Stomach (tissue), 9 donors: ENCODE measurements around the gene ITGB5. TPM values are rescaled to one million over a fixed set of nuclear protein-coding genes. Genes with fewer than 3 reads are reported as not detected.

Experiments
- DNase-seq, 2 donors: peaks; one replicate each; pipeline versions ENCODE4 v3.0.0 to v3.0.0-alpha.2; 2013 to 2019
- H3K27ac ChIP-seq, 5 donors: fragments of 200-600 bp in 4 of 5; sonication (generic) in 4 of 5; one replicate each; pipeline ENCODE4 v1.5.1; 2013 to 2019; ENCODE audit warnings: mild to moderate bottlenecking in 1 of 5, moderate library complexity in 1 of 5
- H3K27me3 ChIP-seq, 3 donors: fragments of 200-600 bp; sonication (generic); one replicate each; pipeline ENCODE4 v1.5.1; 2017 to 2019; ENCODE audit warnings: mixed run types in 1 of 3
- H3K36me3 ChIP-seq, 4 donors: fragments of 200-600 bp; sonication (generic); 1 replicate in 3 of 4; 2 replicates in 1 of 4; pipeline ENCODE4 v1.5.1; 2016 to 2019
- H3K4me1 ChIP-seq, 4 donors: fragments of 200-600 bp; sonication (generic); one replicate each; pipeline ENCODE4 v1.5.1; 2016 to 2019
- H3K4me3 ChIP-seq, 4 donors: fragments of 200-600 bp; sonication (generic) in 3 of 4; one replicate each; pipeline ENCODE4 v1.5.1; 2016 to 2019; ENCODE audit warnings: mild to moderate bottlenecking in 1 of 4
- H3K9me3 ChIP-seq, 4 donors: fragments of 200-600 bp; sonication (generic); one replicate each; pipeline ENCODE4 v1.5.1; 2016 to 2019
- CTCF ChIP-seq, 7 experiments: fragments of 450-650 bp in 4 of 7; fragments of 200-600 bp in 3 of 7; sonication (generic) in 3 of 7; IDR thresholded peaks; one replicate each; pipeline ENCODE4 v1.5.1; 2016 to 2019; ENCODE audit warnings: antibody characterized with exemption in 7 of 7, control low read depth in 2 of 7, mild to moderate bottlenecking in 1 of 7
- EP300 ChIP-seq: sonication (generic); formaldehyde crosslinking; IDR thresholded peaks from one replicate; pipeline ENCODE4 v1.6.1; 2017; ENCODE audit warnings: antibody characterized with exemption
- POLR2A ChIP-seq, 4 donors: fragments of 450-650 bp; IDR thresholded peaks; one replicate each; pipeline ENCODE4 v1.6.1; 2016; ENCODE audit warnings: antibody characterized with exemption in 4 of 4, control low read depth in 2 of 4, mild to moderate bottlenecking in 1 of 4, moderate library complexity in 1 of 4
- POLR2AphosphoS5 ChIP-seq, 3 donors: sonication (generic); formaldehyde crosslinking; IDR thresholded peaks; one replicate each; pipeline ENCODE4 v1.6.1; 2016; ENCODE audit warnings: antibody characterized with exemption in 3 of 3
- WGBS, 5 donors: extraction: QIAGEN DNeasy Blood & Tissue Kit in 3 of 5; methylation state at CpG; one replicate each; pipeline versions ENCODE4 v1.1.5 to v1.1.7; 2013 to 2018; 5-methylcytosine and 5-hydroxymethylcytosine counted together
- intact Hi-C: fragments of 100-400 bp; cut with DNase I; formaldehyde crosslinking; loops from one replicate; pipeline ENCODE4 v1.15.1; 2023; ENCODE audit warnings: low total_unique reads
- polyA plus RNA-seq, 3 donors: library from polyadenylated mRNA; stranded (reverse); fragments of 200-250 nt; gene quantifications; one replicate each; pipeline ENCODE4 v1.2.3, GENCODE V29; 2013
- total RNA-seq, 5 donors: library from RNA; depleted of rRNA; stranded (reverse); fragments of >200 nt; gene quantifications; one replicate each; pipeline versions ENCODE4 v1.1.0 to v1.2.3, GENCODE V29; 2014 to 2016
- donor health status: healthy with polysubstance abuse.
- donor health status: Bipolar disorder and iron deficiency.
- donor health status: healthy.

ITGB5 gene
- total and polyA plus RNA-seq, 8 donors, result 8.2 to 205 (median 54.1) TPM

GRCh38 chr3:124818398-124819091 is 68.6 kb downstream of the ITGB5 start:
- no peaks in the 10 kb centered on the region for H3K9me3 ChIP-seq
- H3K27me3 ChIP-seq, result no peaks in the 10 kb centered on the region
- 42 to 55% (median 45%) methylated on average over 9 of the region's 9 CpGs for WGBS, 5 donors
- peaks cover 0 to 41% (median 24%) of the 10 kb centered on the region in 4 donors for H3K36me3 ChIP-seq
- TF ChIP-seq POLR2AphosphoS5 (IDR thresholded peaks at IDR 0.05), result no peak
- H3K27ac ChIP-seq, result peak overlapping the region in 1 of 5 donors; percentile 41
- no peak overlapping the region for H3K4me3 ChIP-seq
- peak in 1 of 2 donors; percentile 48 for DNase-seq
- intact Hi-C loops, result no loop called here
- peaks cover 18 to 32% (median 28%) of the 10 kb centered on the region in 4 donors for H3K4me1 ChIP-seq

- Histone ChIP-seq H3K27me3 (no peaks in the 10 kb centered on the region), H3K9me3 (no peaks in the 10 kb centered on the region), H3K36me3 (peaks cover 0 to 41% (median 24%) of the 10 kb centered on the region in 4 donors), H3K4me1 (peaks cover 30 to 47% (median 42%) of the 10 kb centered on the region in 4 donors), H3K4me3 (no peak overlapping the region), H3K27ac (no peak overlapping the region)
- intact Hi-C loops, result no loop called here
- 93 to 97% (median 94%) methylated on average over 3 to 6 of the region's 6 CpGs for WGBS, 5 donors
- DNase-seq, result no peak
- TF ChIP-seq POLR2AphosphoS5 (IDR thresholded peaks at IDR 0.05) (no peak), EP300 (no peak), CTCF (IDR thresholded peaks at IDR 0.05) (no peak), POLR2A (IDR thresholded peaks at IDR 0.05) (no peak)
These were observed 70.1 kb downstream of the ITGB5 start for GRCh38 chr3:124817079-124817478.

- Histone ChIP-seq H3K4me3 (no peak overlapping the region), H3K9me3 (no peaks in the 10 kb centered on the region), H3K27ac (peak overlapping the region in 3 of 5 donors; percentile 84 to 88 (median 84)), H3K36me3 (peaks cover 0 to 37% (median 22%) of the 10 kb centered on the region in 4 donors), H3K4me1 (peaks cover 32 to 55% (median 50%) of the 10 kb centered on the region in 4 donors), H3K27me3 (no peaks in the 10 kb centered on the region)
- 91 to 100% (median 96%) methylated on average over 4 of the region's 4 CpGs for WGBS, 5 donors
- intact Hi-C loops, result no loop called here
- no peak for DNase-seq
- TF ChIP-seq POLR2AphosphoS5 (IDR thresholded peaks at IDR 0.05) (no peak), CTCF (IDR thresholded peaks at IDR 0.05) (no peak), EP300 (no peak), POLR2A (IDR thresholded peaks at IDR 0.05) (no peak)
These were observed 71.0 kb downstream of the ITGB5 start for GRCh38 chr3:124816206-124816605.

- Histone ChIP-seq H3K4me1 (peaks cover 32 to 59% (median 51%) of the 10 kb centered on the region in 4 donors), H3K9me3 (no peaks in the 10 kb centered on the region), H3K36me3 (peaks cover 0 to 33% (median 20%) of the 10 kb centered on the region in 4 donors), H3K27me3 (no peaks in the 10 kb centered on the region), H3K4me3 (no peak overlapping the region), H3K27ac (peak overlapping the region in 3 of 5 donors; percentile 84 to 88 (median 84))
- no peak for TF ChIP-seq POLR2AphosphoS5 (IDR thresholded peaks at IDR 0.05)
- no peak for TF ChIP-seq POLR2A (IDR thresholded peaks at IDR 0.05)
- no peak for TF ChIP-seq CTCF (IDR thresholded peaks at IDR 0.05)
- no peak for TF ChIP-seq EP300
- intact Hi-C loops, result no loop called here
- 91 to 96% (median 93%) methylated on average over 5 of the region's 5 CpGs for WGBS, 5 donors
- DNase-seq, result no peak
These were observed 71.4 kb downstream of the ITGB5 start for GRCh38 chr3:124815781-124816180.
